ENCODE data around the gene MAD2L1BP.

MAD2L1BP gene

DNA sequence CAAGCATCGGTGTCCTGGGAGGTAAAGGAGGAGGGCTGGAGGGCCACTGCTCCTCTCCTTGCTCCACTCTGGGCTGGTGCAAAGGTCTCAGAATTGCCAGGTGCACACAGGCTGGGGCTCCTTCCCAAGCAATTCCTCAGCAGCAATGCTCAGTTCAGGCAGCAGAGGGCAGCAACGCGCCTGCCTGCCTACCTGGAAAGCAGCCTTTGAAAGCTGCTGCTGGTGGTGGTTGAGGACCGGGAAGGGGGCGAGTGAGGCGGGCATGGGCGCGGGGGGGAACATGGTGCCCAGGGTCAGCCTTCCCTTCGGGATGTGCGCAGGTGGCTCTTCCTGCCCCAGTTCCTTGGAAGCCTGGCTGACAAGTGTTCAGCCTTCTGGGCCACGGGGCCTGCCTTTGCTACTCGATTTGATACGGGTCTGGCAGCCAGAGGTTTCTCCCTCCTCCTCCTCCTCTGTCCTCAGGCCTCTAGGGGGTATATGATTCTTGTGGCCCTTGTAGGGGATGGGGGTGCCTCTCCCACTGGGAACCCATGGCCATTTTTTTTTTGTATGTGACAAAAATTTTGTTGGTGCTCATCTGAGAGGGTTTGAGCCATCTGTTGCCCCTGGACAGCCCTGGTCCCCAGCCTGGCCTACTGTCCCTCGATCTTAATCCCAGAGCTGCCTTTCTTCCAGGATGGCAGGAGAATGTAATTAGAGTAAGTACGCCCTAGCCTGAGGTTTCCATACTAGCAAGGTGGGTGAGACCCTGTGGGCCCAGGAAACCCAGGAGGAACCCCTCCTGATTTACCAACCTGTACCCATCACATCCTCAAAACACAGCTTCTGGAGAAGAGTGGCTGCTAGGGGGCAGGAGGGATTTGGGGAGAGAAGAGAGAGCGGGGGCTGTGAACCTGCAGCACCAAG, 31.9 kb downstream of the MAD2L1BP start:
- peak; percentile 63 for DNase-seq

DNA sequence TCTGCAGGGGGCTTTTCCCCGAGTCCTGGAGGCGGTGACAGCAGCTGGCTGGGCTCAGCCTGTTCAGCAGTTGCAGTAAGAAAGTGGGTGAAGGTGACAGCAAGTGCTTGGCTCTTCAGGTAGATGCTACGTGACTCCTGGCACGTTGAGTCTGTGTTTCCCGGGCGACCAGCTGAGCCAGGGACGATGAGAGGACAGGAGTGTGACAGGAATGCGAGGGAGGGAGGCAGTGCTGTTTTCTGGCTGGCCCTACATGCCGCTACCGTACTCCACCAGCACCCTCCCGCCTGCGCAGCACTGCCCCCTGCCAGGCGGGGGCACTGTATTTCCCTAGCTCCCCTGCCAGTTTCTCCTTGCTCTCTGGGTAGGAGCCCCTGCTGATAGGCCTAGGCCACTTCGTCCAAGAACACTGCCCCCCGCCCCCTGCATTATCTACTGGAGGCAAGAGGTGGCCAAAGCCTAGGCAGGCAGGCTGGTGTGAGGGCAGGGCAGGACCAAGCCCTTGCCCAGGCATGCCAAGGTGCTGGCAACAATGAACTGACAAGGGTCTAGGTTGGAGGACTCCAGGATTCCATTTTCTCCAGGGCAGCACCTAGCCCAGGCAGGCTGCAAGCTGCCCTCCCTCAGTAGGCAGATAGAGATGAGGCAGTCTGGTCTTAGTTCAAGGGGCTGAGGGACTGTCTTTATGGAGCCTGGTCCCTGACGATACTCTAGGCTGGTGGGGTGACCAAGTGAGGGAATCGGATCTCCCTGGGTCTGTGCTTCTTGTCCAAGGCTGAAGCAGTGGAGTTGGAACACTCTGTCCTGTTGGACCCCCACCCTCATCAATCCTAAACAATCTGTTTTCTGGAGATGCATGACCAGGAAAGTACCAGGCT, 32.8 kb downstream of the MAD2L1BP start:
- DNase-seq: peak; percentile 21

DNA sequence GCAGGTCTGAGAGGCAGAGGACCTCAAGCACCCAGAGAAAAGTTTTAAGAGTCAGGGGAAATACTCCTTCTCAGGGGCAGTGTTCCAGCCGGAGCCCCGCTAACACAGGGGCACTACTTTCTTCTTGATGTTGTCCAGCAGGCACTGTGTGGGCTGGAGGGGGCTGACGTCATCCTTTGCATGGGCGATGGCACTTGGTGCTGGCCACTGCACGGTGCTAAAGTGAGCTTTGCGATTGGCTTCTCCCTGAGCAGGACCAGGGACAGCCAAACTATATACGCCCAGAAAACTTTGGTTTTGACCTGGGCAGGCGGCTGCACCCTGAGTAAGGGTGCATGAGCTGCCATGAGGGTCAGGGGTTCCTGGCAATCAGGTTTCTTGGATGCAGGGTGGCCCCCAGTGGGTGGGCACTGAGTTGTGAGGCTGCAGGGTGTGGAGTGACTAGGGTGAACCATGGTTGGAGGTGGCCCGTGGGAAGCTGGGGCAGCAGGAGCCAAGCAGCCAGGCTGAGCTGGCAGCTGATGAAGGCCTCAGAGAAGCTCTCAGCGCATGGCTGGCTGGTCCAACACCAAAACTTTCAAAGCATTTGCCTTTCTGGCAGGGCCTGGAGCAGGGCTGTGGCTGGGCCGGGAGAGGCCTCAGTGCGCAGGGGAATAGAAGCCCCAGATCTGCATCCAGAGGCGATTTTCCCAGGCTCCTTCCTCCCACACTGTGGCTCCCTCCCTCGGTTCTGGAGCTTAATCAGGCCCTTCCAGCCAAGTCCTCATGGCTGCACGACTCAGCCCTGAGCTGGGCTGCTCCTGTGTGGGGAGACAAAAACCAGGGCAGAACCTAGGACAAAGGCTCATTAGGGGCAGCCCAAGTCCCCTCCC, 33.6 kb downstream of the MAD2L1BP start:
- DNase-seq: peak; percentile 58

DNA sequence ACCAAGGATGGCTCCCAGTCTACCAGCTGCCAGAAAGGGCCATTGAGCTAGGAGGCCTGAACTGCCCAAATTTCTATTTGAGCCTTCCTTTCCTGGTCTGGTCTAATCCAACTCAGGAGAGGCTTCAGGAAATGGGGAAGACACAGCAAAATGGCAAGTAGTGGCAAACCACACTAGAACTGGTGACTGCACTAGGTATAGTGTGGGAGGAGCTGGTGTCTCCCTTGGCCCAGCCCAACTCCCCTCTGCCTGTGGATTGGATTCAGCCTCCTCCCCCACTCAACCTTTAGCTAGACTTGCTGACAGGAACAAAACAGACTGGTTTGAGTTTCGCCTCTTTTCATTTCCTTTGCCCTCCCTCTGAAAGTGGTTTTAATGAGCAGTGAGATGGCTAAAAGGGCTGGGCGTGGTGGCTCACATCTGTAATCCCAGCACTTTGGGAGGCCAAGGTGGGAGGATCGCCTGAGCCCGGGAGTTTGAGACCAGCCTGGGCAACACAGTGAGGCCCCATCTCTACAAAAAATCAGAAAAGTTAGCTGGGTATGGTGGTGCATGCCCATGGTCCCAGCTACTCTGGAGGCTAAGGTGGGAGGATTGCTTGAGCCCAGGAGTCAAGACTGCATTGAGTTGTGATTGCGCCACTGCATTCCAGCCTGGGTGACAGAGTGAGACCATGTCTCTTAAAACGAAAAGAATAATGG, 34.4 kb downstream of the MAD2L1BP start:
- peak; percentile 13 for DNase-seq

DNA sequence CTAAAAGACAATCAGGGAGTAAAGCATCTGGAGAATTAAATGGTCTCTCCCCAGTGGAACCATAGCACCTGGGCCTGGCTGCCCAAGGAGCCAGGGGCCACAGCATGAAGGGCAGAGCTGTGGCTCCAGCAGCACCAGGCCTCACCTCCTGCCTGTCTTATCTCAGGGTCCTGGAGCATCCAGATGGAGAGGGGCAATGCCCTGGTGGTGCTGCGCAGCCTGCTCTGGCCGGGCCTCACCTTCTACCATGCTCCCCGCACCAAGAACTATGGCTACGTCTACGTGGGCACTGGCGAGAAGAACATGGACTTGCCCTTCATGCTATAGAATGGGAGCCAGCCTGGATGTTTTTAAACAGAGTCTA, 35.0 kb downstream of the MAD2L1BP start:
- DNase-seq: no peak

DNA sequence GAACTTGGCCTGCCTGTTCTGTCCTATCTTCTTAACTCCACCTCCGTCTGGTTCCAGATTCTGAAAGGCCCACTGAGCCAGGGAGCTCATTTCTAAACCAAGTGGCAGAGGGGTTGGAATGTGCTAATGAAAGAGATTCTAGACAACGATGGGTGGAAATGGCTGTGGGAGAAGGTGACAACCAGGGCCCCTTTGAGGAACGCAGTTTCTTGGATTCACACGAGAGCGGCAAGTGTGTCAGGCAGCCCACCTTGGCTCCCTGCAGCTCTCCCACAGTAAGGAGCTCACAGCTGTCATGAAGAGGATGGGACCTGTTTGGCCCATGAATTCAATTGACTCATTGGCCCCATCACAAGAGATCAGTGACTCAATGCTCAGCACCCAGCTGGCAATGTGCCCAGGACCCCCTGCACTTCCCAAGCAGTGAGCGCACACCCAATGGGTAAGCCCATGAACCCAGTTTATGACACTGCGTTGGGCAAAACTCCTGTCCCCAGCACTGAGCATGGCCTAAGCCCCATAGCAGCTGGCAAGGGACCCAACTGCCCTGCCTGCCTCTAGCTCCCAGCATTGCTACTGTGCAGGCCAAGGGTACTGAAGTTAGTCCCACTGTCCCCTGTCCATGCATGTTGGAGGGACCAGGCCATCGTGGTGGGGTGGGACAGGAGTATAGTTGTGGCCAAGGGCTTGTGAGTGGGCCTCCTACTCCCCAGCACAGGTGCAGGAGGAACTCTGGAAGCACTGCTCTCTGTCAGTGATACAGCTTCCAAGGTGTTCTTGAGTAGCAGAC, 35.6 kb downstream of the MAD2L1BP start:
- no peak for DNase-seq

DNA sequence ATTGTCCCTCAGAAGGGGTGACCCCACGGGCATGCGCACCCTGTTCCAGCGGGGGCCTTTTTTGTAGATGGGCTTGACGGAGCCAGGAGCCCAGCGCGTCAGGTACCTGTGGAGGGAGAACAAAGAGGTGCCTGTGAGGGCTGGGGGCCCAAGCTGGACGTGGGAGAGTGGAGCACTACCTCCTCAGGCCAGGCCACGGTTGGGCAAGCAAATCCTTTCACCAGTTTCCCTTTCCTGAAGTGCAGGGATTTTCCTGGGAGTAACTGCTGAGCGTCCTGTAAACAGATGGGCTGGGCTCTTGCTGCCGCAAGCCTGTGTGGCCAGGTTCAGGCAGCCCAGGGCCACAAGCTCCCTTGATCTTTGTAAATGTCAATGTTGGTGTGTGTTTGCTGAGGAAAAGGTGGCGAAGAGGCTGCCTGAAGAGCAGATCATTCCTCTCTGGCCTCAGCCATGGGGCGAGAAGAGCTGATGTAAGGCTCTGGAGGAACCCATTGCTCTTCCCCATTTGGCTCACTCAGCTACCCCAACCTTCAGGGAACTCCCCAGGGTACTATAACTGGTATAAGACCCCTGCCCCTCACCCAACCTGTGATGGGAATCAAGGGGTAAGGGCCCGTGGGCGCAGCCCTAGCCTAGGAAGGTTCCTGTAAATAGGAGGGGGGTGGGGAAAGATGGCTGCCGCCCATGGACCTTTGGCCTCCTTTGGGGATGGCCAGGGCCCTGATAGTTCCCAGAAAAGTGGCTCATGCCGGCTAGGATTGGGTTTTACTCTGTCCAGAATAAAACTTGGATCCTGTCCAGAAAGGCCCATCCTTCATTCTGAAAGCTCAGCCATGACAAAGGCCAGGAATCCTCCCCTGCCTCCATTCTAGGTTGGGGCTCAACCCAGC, 36.4 kb downstream of the MAD2L1BP start:
- no peak for DNase-seq

DNA sequence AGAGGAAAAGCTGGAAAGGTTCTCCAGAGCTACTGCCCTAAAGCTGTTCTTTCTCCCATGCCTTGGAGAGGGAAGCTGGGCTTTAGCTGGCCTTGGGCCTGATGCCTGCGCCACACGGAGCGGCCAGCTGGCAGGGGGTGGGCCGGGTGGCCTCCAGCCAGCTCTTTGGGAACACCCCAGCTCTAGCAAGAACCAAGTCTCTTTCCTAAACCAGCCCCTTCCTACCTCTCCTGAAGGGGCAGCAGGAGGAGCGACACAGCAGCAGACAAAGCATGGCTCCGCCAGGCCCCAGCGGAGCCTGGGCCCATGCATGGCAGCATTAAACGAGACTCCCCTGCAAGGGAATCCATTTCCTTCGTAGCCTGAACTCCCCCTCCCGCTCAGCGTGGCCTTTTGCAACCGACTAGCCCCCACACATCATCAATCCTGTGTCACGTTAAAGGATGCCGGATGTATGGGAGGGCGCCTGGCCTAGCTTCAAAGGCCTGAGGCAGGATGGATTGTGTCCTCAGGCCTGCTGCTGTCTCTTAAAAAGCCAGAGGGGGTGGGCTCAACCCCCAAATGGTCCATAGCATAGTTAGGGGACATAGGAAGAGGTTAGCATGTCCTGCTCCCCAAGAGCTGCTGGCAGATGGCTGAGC, 37.9 kb downstream of the MAD2L1BP start:
- no peak for DNase-seq

DNA sequence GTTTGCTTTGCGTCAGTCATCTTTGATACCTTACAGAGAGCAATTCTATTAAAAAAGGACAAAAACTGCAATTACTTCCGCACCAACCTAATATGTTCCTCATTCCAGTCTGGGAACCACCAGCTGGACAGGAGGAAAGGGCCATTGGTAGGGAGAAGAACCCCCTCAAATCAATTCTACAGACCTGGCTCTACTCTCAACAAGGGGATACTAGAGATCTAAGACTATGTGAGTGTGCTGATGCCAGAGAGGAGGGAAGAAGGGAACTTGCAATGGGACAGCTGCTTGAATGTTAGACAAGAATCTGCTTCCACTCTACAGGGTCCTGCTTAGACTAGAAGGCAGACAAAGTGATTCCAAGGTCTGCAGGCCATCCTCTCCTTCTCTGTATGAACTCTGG, 38.7 kb downstream of the MAD2L1BP start:
- DNase-seq: no peak

DNA sequence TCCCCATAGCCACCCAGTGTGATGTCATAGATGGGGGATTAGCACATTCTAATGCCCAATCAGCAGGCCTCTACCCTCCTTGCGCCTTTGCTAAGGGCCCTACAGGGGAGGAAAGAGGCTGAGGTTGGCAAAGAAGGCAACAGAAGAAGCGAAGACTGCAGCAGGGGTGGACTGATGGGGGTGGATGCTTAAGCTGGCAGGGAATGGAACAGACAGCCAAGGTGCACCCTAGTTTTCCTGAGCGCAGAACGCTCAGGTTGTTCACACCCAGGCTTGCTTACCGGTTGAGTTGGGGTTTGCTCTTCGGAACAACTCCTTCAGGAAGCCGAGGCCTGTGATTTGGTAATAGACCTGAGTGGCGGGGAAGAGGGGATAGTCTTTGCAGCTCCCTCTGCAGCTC, 39.3 kb downstream of the MAD2L1BP start:
- no peak for DNase-seq

DNA sequence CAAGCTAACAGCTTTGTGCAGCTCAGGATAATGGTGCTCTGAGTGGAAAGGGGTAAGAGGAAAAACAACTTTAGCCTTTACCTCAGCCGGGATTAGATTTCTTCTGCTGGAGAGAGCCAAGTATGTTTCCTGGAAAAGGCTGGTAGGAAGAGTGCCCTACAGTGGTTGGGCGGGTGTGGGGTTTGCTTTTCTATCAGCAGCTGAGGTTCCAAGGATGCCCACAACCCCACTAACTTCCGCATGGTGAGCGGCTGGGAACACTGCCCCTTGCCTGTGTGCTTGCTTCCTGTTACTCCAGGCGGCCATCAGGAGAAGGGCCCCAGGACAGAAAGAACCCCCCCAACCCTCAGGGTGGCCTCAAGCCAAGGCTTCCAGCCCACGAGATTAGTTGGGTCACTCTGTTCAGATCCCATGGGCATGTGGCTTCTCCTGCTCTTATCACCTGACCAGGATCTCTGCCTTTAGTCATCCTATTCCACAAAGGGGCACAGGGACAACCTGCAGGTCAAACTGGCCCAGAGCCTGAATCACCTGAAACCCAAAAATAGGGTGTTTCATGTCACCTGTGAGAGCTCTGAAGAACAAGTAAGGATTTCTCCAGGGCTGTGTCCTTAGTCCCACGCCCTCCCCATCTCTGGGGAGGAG, 41.4 kb downstream of the MAD2L1BP start:
- DNase-seq: no peak

DNA sequence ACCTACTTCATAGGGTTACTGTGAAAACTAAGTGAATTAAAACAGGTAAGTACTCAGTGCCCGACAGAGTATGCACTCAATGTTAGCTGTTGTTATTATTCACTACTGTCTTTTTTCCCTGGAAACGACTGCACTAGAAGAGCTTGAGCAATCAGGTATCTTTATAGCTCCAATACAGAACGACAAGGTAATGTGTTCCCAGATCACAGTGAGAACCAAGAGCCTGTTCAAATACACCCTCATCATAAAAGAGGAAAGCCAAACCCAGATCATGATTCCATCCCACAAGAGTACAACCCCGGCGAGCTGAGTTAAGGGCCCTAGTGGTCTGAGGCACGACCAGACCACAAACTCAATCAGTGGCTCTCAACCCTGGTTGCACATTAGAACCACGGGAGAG, 42.1 kb downstream of the MAD2L1BP start:
- DNase-seq: no peak

DNA sequence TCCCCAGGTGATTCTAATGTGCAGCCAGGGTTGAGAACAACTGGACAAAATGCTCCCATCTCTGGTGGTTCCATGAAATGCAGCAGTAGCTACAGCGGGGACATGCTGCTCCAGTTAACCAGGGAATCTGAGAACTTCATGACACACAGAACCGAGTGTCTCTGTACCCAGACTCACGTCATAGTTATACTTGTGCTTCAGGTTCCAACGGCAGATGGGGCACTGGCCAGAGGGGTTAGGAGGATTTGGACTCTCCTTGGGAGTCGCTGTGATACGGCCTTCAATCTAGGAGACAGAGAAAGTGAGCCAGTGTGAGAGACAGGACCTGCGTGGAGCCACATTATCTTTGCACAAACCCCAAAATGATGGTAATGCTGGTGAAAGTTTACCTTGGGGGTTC, 42.7 kb downstream of the MAD2L1BP start:
- no peak for DNase-seq

DNA sequence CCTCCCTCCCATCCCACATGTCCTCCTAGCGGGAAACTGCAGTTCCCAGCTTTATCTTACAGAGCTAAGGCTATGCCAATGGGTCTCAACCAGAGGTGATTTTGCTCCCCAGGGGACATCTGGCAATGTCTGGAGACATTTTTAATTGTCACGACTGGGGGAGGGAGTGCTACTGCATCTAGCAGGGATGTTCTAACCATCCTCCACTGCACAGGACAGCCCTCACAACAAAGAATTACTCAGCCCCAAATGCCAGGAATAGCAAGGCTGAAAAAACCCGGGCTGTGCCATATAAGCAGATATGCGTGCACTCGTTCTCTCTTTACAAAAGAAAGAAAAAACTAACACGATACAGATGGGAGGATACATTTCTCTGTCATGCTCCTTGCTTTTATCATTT, 43.4 kb downstream of the MAD2L1BP start:
- no peak for DNase-seq

DNA sequence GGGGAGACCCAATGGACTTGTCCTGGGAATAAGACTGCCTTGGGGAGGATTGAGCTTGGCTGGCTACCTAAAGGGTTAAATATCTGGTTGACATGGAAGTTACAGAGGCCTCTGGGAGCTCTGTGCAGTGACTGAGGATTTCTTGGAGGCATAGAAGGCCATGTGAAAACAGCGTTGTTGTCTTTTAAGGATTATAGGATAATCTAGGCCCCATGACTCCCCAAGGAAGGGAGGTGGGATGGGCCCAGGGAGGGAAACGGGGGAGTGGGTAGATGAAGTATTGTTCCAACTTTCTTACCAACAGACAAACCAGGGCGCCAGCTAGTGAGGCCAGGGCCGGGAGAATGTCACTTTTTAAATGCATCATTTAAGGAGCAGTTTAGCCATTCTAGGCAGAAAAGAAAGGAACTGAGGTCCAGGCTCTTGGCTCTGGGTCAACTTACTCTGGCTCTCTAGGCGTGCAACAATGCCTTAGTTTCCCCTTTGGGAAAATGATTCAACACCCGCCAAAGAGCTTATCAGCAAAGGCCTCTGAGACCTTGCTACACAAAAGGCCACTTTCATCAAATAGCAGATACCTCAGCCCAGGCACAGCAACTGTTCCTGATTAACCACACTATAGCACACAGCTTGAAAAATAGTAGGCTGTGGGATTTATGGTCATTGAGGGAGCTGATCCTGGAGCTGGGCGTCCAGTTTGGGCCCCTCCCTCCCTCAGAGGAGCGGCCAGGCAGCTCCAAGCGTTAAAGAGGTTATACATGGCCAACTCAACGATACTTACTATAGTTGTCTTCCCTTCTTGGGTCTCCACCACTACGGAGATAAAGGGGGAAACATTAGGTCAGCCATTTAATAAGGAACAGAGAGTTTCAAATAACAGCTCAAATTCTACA, 44.9 kb downstream of the MAD2L1BP start:
- DNase-seq: no peak

DNA sequence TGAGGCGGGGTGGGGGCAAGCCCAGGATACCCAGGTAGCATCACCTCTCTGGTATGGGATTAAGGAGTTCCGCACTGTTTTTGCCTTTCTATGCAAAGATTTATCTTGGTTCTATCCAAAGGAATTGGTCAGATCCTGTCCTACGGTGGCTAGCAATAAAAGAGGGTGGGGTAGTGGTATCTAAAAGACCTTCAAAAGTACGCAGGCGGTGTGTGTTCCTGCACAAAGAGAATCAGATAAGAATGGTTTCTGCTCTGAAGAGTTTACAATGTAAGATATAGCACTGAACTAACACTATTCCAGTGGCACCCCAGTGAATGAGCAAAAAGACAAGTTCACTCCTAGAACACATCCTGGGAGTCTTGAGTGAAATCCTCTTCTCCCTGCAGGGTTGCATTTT, 45.7 kb downstream of the MAD2L1BP start:
- no peak for DNase-seq

DNA sequence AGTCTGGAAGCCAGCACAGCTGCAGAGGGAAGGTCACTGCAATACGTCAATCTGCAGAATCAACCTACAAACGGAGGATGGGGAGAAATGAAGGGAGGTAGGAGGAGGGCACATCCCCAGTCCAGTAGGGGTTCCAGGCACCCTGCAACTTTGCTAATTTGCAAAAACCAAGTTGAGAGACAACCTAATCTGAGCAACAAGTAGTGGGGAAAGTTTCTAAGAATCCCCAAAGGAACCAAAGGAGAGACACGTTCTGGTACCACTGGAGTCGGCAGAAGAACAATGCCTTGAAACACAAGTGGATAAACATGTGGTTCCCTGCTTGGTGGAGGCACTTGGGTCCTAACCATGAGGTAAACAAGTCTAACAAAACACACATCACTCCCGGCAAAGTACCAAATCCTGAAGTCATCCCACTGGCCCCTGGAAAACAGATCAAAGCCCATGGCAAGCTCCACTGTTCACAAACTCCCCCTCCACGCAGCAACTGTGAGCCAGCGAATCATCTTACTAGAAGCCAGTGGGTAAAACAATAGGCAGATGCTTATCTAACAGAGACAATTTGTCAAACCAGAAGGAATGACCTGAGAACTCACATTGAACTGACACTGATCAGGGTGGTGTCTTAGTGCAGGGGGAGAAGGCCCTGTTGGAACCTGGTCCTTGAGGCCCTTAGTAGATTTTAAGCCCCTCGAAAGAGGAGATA, 47.2 kb downstream of the MAD2L1BP start:
- no peak for DNase-seq

All from NCI-H226 (cell line).